Measurements from ENCODE around the gene DTX1. TPM values are rescaled to one million over a fixed set of nuclear protein-coding genes. Genes with fewer than 3 reads are reported as not detected.

DTX1 gene
- total RNA-seq, 2 donors from 2014 or later = 0.41 to 1.3 TPM

- Histone ChIP-seq H3K27ac (no peak overlapping the region), H3K36me3 (no peaks in the 10 kb centered on the region), H3K4me1 (ENCODE audit: control insufficient read depth in 1 of 2, low read depth in 2 of 2) (no peaks in the 10 kb centered on the region), H3K27me3 (replicated peaks; ENCODE audit: insufficient read depth) (peaks cover 5% of the 10 kb centered on the region), H3K9me3 (no peaks in the 10 kb centered on the region), H3K4me3 (no peak overlapping the region)
- no peak for ATAC-seq (ENCODE audit: insufficient number of reproducible peaks, low FRiP score, low read depth)
- DNase-seq (ENCODE audit: low spot score) = no peak
- TF ChIP-seq CTCF (IDR thresholded peaks at IDR 0.05) = no peak
Observed at GRCh38 chr12:113063396-113064350, 7.1 kb downstream of the DTX1 start.

- no peaks in the 10 kb centered on the region for H3K36me3 ChIP-seq
- no peak for DNase-seq (ENCODE audit: low spot score)
- H3K4me3 ChIP-seq = no peak overlapping the region
- TF ChIP-seq CTCF (IDR thresholded peaks at IDR 0.05) = no peak
- H3K27ac ChIP-seq = no peak overlapping the region
- H3K9me3 ChIP-seq = no peaks in the 10 kb centered on the region
- peaks cover 5% of the 10 kb centered on the region for H3K27me3 ChIP-seq (replicated peaks; ENCODE audit: insufficient read depth)
- ATAC-seq (ENCODE audit: insufficient number of reproducible peaks, low FRiP score, low read depth) = no peak
- no peaks in the 10 kb centered on the region for H3K4me1 ChIP-seq (ENCODE audit: control insufficient read depth in 1 of 2, low read depth in 2 of 2)
Observed at GRCh38 chr12:113064395-113065125, 8.0 kb downstream of the DTX1 start.

GRCh38 chr12:113065126-113066007 is 8.8 kb downstream of the DTX1 start:
- H3K27me3 ChIP-seq (replicated peaks; ENCODE audit: insufficient read depth) = peaks cover 5% of the 10 kb centered on the region
- no peak for TF ChIP-seq CTCF (IDR thresholded peaks at IDR 0.05)
- H3K4me3 ChIP-seq = no peak overlapping the region
- ATAC-seq (ENCODE audit: insufficient number of reproducible peaks, low FRiP score, low read depth) = no peak
- no peaks in the 10 kb centered on the region for H3K4me1 ChIP-seq (ENCODE audit: control insufficient read depth in 1 of 2, low read depth in 2 of 2)
- no peak overlapping the region for H3K27ac ChIP-seq
- H3K9me3 ChIP-seq = no peaks in the 10 kb centered on the region
- no peaks in the 10 kb centered on the region for H3K36me3 ChIP-seq
- DNase-seq (ENCODE audit: low spot score) = no peak

GRCh38 chr12:113066813-113067400 is 10.4 kb downstream of the DTX1 start:
- no peak for TF ChIP-seq CTCF (IDR thresholded peaks at IDR 0.05)
- Histone ChIP-seq H3K27ac (no peak overlapping the region), H3K27me3 (replicated peaks; ENCODE audit: insufficient read depth) (peaks cover 5% of the 10 kb centered on the region), H3K4me1 (ENCODE audit: control insufficient read depth in 1 of 2, low read depth in 2 of 2) (no peaks in the 10 kb centered on the region), H3K36me3 (no peaks in the 10 kb centered on the region), H3K9me3 (no peaks in the 10 kb centered on the region), H3K4me3 (no peak overlapping the region)
- ATAC-seq (ENCODE audit: insufficient number of reproducible peaks, low FRiP score, low read depth) = no peak
- DNase-seq (ENCODE audit: low spot score) = no peak

All from thoracic aorta (tissue), 2 donors.